K562 (cell line): ENCODE data around the gene DNAAF9.

Source experiments
- POLR2AphosphoS5 ChIP-seq: IDR thresholded peaks from 2 replicates; pipeline ENCODE4 v1.6.1; 2011; ENCODE audit warnings: mild to moderate bottlenecking, low read depth, low read length, moderate library complexity; ENCODE audit not compliant: control insufficient read depth, insufficient read depth
- TF ChIP-seq, protein P1 (sequence below), 2 experiments: fragments of 450-650 bp; formaldehyde crosslinking in 1 of 2; IDR thresholded peaks; 2 replicates each; pipeline versions ENCODE4 v1.4.0 to v1.6.1; 2014 to 2020; ENCODE audit warnings: mild to moderate bottlenecking in 2 of 2, borderline replicate concordance in 1 of 2, low read depth in 1 of 2
- TF ChIP-seq, protein P2 (sequence below), 3 experiments: IDR thresholded peaks in 2 of 3; conservative IDR thresholded peaks in 1 of 3; 2 replicates each; pipeline ENCODE4 v1.5.1; 2011 to 2012; ENCODE audit warnings: low read length in 3 of 3, mild to moderate bottlenecking in 3 of 3, control low read depth in 2 of 3, improper control_type of control experiment in 1 of 3, inconsistent platforms in 1 of 3, low read depth in 1 of 3, mixed read lengths in 1 of 3, moderate library complexity in 1 of 3; ENCODE audit not compliant: insufficient read depth in 2 of 3

DNA sequence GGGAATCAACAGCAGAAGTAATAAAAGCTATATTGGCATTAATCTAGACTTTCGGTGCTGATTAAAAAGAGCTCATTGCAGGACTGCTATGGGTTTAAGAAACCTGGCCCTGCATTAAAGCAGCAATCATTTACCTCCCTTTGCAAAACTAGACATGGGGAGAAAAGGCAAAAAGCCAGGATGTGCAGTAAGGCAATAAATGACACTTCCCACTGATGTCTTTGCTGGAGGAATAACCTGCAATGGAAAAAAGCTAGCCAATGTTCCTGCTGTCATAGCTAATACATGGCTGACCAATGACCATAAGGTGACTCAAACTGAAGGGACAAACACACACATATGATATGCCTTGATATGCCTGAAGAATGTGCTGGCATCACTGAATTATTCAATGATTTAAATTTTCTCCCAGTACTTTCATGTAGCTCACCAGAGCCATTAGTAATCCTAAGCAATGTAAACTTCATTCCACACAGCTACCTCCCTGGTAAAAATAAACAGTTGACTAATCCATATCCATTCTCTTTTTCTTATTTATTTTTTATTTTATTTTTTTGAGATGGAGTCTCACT, 8.7 kb downstream of the DNAAF9 start:
- TF ChIP-seq, protein P1, sequence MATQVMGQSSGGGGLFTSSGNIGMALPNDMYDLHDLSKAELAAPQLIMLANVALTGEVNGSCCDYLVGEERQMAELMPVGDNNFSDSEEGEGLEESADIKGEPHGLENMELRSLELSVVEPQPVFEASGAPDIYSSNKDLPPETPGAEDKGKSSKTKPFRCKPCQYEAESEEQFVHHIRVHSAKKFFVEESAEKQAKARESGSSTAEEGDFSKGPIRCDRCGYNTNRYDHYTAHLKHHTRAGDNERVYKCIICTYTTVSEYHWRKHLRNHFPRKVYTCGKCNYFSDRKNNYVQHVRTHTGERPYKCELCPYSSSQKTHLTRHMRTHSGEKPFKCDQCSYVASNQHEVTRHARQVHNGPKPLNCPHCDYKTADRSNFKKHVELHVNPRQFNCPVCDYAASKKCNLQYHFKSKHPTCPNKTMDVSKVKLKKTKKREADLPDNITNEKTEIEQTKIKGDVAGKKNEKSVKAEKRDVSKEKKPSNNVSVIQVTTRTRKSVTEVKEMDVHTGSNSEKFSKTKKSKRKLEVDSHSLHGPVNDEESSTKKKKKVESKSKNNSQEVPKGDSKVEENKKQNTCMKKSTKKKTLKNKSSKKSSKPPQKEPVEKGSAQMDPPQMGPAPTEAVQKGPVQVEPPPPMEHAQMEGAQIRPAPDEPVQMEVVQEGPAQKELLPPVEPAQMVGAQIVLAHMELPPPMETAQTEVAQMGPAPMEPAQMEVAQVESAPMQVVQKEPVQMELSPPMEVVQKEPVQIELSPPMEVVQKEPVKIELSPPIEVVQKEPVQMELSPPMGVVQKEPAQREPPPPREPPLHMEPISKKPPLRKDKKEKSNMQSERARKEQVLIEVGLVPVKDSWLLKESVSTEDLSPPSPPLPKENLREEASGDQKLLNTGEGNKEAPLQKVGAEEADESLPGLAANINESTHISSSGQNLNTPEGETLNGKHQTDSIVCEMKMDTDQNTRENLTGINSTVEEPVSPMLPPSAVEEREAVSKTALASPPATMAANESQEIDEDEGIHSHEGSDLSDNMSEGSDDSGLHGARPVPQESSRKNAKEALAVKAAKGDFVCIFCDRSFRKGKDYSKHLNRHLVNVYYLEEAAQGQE (IDR thresholded peaks at IDR 0.05; ENCODE audit: borderline replicate concordance): no peak
- TF ChIP-seq, protein P1 (CRISPR knock-in tag; IDR thresholded peaks at IDR 0.05; ENCODE audit: low read depth): no peak
- TF ChIP-seq POLR2AphosphoS5: no peak
- TF ChIP-seq, protein P2, sequence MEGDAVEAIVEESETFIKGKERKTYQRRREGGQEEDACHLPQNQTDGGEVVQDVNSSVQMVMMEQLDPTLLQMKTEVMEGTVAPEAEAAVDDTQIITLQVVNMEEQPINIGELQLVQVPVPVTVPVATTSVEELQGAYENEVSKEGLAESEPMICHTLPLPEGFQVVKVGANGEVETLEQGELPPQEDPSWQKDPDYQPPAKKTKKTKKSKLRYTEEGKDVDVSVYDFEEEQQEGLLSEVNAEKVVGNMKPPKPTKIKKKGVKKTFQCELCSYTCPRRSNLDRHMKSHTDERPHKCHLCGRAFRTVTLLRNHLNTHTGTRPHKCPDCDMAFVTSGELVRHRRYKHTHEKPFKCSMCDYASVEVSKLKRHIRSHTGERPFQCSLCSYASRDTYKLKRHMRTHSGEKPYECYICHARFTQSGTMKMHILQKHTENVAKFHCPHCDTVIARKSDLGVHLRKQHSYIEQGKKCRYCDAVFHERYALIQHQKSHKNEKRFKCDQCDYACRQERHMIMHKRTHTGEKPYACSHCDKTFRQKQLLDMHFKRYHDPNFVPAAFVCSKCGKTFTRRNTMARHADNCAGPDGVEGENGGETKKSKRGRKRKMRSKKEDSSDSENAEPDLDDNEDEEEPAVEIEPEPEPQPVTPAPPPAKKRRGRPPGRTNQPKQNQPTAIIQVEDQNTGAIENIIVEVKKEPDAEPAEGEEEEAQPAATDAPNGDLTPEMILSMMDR (IDR thresholded peaks at IDR 0.05 in 2 of 3, conservative IDR thresholded peaks at IDR 0.05 in 1 of 3; ENCODE audit: insufficient read depth in 2 of 3, low read depth in 1 of 3, low read length in 3 of 3): no peak
